B cell (primary cell): ENCODE measurements around the gene SMTNL2. TPM values are rescaled to one million over a fixed set of nuclear protein-coding genes. Genes with fewer than 3 reads are reported as not detected.

ENCODE experiments used
- ATAC-seq: fragments of 200-7000 bp; cut with Tn5 transposase; one replicate; pipeline ENCODE4 v1.10.0; 2021; ENCODE audit warnings: low read depth, mild to moderate bottlenecking, moderate number of reproducible peaks, moderate library complexity
- CTCF ChIA-PET: fragments of 350-600 bp; sonication (Branson Sonifier 250); formaldehyde crosslinking; loops from one replicate; lab custom pipeline; 2021; ENCODE audit warnings: antibody characterized with exemption, inconsistent platforms; lab: Charles Lee
- POLR2A ChIA-PET: fragments of 350-600 bp; sonication (Branson Sonifier 250); formaldehyde crosslinking; loops from one replicate; lab custom pipeline; 2021; ENCODE audit warnings: antibody characterized with exemption; lab: Charles Lee
- DNase-seq: peaks from one replicate; pipeline ENCODE4 v3.0.0; 2013
- H2AFZ ChIP-seq: 2 replicates; pipeline ENCODE4 v1.6.1; 2012; ENCODE audit warnings: mild to moderate bottlenecking, low read depth, low read length; ENCODE audit not compliant: insufficient read depth, poor library complexity, severe bottlenecking
- H3K27ac ChIP-seq, 2 donors: 1 replicate in 1 of 2; 2 replicates in 1 of 2; pipeline ENCODE4 v1.5.1; 2012 to 2013; ENCODE audit warnings: low read length in 2 of 2, mild to moderate bottlenecking in 2 of 2, moderate library complexity in 1 of 2
- H3K27me3 ChIP-seq, 4 experiments: fragments of 200-600 bp in 1 of 4; sonication (generic) in 1 of 4; replicated peaks in 1 of 4; 1 replicate in 2 of 4; 2 replicates in 2 of 4; pipeline versions ENCODE4 v1.6.1 to v1.7.0; 2013 to 2016; ENCODE audit warnings: low read length in 3 of 4, mild to moderate bottlenecking in 2 of 4, mixed read lengths in 1 of 4, moderate library complexity in 1 of 4; ENCODE audit not compliant: insufficient read depth in 4 of 4, control insufficient read depth in 3 of 4; ENCODE audit errors: control extremely low read depth in 1 of 4
- H3K36me3 ChIP-seq, 2 experiments: replicated peaks in 1 of 2; 1 replicate in 1 of 2; 2 replicates in 1 of 2; pipeline versions ENCODE4 v1.6.1 to v1.7.1; 2013; ENCODE audit warnings: low read length in 1 of 2; ENCODE audit not compliant: insufficient read depth in 2 of 2, control insufficient read depth in 1 of 2; ENCODE audit errors: control extremely low read depth in 1 of 2, extremely low read depth in 1 of 2
- H3K4me1 ChIP-seq, 2 donors: fragments of 200-600 bp in 1 of 2; sonication (generic) in 1 of 2; 1 replicate in 1 of 2; 2 replicates in 1 of 2; pipeline versions ENCODE4 v1.5.1 to v1.6.1; 2013 to 2017; ENCODE audit warnings: low read length in 2 of 2; ENCODE audit not compliant: control insufficient read depth in 2 of 2, insufficient read depth in 2 of 2
- H3K4me2 ChIP-seq: replicated peaks from 2 replicates; pipeline ENCODE3; 2012; ENCODE audit warnings: mild to moderate bottlenecking, low read depth, low read length; ENCODE audit not compliant: poor library complexity, severe bottlenecking
- H3K4me3 ChIP-seq, 5 experiments: fragments of 200-600 bp in 1 of 5; sonication (generic) in 1 of 5; 1 replicate in 3 of 5; 2 replicates in 2 of 5; pipeline versions ENCODE4 v1.5.1 to v1.7.0; 2011 to 2016; ENCODE audit warnings: low read length in 4 of 5, mild to moderate bottlenecking in 4 of 5, low read depth in 2 of 5, control low read depth in 1 of 5, moderate library complexity in 1 of 5; ENCODE audit not compliant: insufficient read depth in 1 of 5; ENCODE audit errors: control extremely low read depth in 1 of 5, extremely low read depth in 1 of 5
- H3K79me2 ChIP-seq: fragments of 200-600 bp; sonication (generic); one replicate; pipeline ENCODE4 v1.6.0; 2016; ENCODE audit warnings: low read length; ENCODE audit not compliant: control insufficient read depth, insufficient read depth
- H3K9ac ChIP-seq: fragments of 200-600 bp; sonication (generic); 2 replicates; pipeline ENCODE4 v1.6.1; 2017; ENCODE audit warnings: mild to moderate bottlenecking, low read length, moderate library complexity
- H3K9me3 ChIP-seq, 3 donors: one replicate each; pipeline versions ENCODE4 v1.6.1 to v1.7.1; 2013; ENCODE audit warnings: low read length in 2 of 3; ENCODE audit not compliant: control insufficient read depth in 2 of 3, insufficient read depth in 1 of 3; ENCODE audit errors: control extremely low read depth in 1 of 3
- H4K20me1 ChIP-seq: 2 replicates; pipeline ENCODE4 v1.6.0; 2012; ENCODE audit warnings: mild to moderate bottlenecking, low read length; ENCODE audit not compliant: insufficient read depth, control insufficient read depth, poor library complexity, severe bottlenecking
- H3K27ac Mint-ChIP-seq: one replicate; pipeline ENCODE4 v1.8.0; 2021; ENCODE audit warnings: mixed read lengths
- H3K27me3 Mint-ChIP-seq: one replicate; pipeline ENCODE4 v1.8.0; 2021; ENCODE audit warnings: mixed read lengths
- H3K4me1 Mint-ChIP-seq: one replicate; pipeline ENCODE4 v1.8.0; 2021; ENCODE audit warnings: mixed read lengths
- H3K4me3 Mint-ChIP-seq: one replicate; pipeline ENCODE4 v1.8.0; 2021; ENCODE audit warnings: mixed read lengths
- H3K9me3 Mint-ChIP-seq: one replicate; pipeline ENCODE4 v1.8.0; 2022; ENCODE audit warnings: mixed read lengths; ENCODE audit not compliant: insufficient read depth
- EZH2 ChIP-seq: IDR thresholded peaks from 2 replicates; pipeline ENCODE4 v1.6.1; 2012; ENCODE audit warnings: borderline replicate concordance, low read depth, mild to moderate bottlenecking, moderate library complexity, low read length; ENCODE audit not compliant: insufficient read depth, poor library complexity, severe bottlenecking
- WGBS: methylation state at CpG from one replicate; pipeline ENCODE4 v1.1.5; 2013; ENCODE audit warnings: missing lambda C conversion rate; ENCODE audit not compliant: insufficient coverage; 5-methylcytosine and 5-hydroxymethylcytosine counted together
- intact Hi-C: fragments of 100-400 bp; cut with micrococcal nuclease; formaldehyde crosslinking; loops from one replicate; pipeline ENCODE4 v1.10.0; 2022
- polyA plus RNA-seq: library from polyadenylated mRNA; depleted of rRNA; stranded (reverse); fragments of >200 nt; gene quantifications from 2 replicates; pipeline ENCODE4 v1.2.3, GENCODE V29; 2012
- total RNA-seq, 2 donors: library from RNA; stranded (reverse); fragments of 120-200 nt in 1 of 2; gene quantifications; 1 replicate in 1 of 2; 2 replicates in 1 of 2; pipeline versions ENCODE4 v1.2.3 to v1.2.4, GENCODE V29; 2013 to 2022
- TF ChIP-seq, protein P1 (sequence below): fragments of 200-600 bp; IDR thresholded peaks from one replicate; pipeline ENCODE4 v1.8.0; 2022; ENCODE audit warnings: antibody characterized with exemption, mild to moderate bottlenecking

SMTNL2 gene
- total and polyA plus RNA-seq, 2 donors (not counting 1 experiment from before 2014, with no cell fraction given) = not detected

- no peak overlapping the region for H3K9ac ChIP-seq
- H3K27ac Mint-ChIP-seq = no peak overlapping the region
- no peak overlapping the region for H3K4me3 ChIP-seq
- H3K27me3 ChIP-seq = no peaks in the 10 kb centered on the region
- CTCF ChIA-PET = interaction anchor here (1.3 kb wide), 1 partner anchor 124 kb away, joined by 3 read pairs; no protein-coding TSS in a partner anchor
- WGBS = 80% methylated on average over 15 of the region's 15 CpGs
- H3K9me3 Mint-ChIP-seq = no peaks in the 10 kb centered on the region
- no peaks in the 10 kb centered on the region for H3K27me3 Mint-ChIP-seq
- H3K4me2 ChIP-seq = no peak overlapping the region
- H4K20me1 ChIP-seq = no peaks in the 10 kb centered on the region
- no peak for ATAC-seq
- intact Hi-C loops = no loop called here
- H3K27ac ChIP-seq = no peak overlapping the region
- H3K4me1 Mint-ChIP-seq = no peaks in the 10 kb centered on the region
- no peaks in the 10 kb centered on the region for H3K9me3 ChIP-seq
- TF ChIP-seq EZH2 = no peak
- TF ChIP-seq, protein P1, sequence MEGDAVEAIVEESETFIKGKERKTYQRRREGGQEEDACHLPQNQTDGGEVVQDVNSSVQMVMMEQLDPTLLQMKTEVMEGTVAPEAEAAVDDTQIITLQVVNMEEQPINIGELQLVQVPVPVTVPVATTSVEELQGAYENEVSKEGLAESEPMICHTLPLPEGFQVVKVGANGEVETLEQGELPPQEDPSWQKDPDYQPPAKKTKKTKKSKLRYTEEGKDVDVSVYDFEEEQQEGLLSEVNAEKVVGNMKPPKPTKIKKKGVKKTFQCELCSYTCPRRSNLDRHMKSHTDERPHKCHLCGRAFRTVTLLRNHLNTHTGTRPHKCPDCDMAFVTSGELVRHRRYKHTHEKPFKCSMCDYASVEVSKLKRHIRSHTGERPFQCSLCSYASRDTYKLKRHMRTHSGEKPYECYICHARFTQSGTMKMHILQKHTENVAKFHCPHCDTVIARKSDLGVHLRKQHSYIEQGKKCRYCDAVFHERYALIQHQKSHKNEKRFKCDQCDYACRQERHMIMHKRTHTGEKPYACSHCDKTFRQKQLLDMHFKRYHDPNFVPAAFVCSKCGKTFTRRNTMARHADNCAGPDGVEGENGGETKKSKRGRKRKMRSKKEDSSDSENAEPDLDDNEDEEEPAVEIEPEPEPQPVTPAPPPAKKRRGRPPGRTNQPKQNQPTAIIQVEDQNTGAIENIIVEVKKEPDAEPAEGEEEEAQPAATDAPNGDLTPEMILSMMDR = no peak
- no peak overlapping the region for H2AFZ ChIP-seq
- H3K36me3 ChIP-seq = peaks cover 0 to 58% of the 10 kb centered on the region in 2 experiments
- POLR2A ChIA-PET = no interaction called here
- H3K4me1 ChIP-seq = peaks cover 0 to 3% of the 10 kb centered on the region in 2 donors
- DNase-seq = no peak
- no peaks in the 10 kb centered on the region for H3K79me2 ChIP-seq
- no peak overlapping the region for H3K4me3 Mint-ChIP-seq
Measured at GRCh38 chr17:4540687-4541327, 43.5 kb upstream of the SMTNL2 start.

DNA sequence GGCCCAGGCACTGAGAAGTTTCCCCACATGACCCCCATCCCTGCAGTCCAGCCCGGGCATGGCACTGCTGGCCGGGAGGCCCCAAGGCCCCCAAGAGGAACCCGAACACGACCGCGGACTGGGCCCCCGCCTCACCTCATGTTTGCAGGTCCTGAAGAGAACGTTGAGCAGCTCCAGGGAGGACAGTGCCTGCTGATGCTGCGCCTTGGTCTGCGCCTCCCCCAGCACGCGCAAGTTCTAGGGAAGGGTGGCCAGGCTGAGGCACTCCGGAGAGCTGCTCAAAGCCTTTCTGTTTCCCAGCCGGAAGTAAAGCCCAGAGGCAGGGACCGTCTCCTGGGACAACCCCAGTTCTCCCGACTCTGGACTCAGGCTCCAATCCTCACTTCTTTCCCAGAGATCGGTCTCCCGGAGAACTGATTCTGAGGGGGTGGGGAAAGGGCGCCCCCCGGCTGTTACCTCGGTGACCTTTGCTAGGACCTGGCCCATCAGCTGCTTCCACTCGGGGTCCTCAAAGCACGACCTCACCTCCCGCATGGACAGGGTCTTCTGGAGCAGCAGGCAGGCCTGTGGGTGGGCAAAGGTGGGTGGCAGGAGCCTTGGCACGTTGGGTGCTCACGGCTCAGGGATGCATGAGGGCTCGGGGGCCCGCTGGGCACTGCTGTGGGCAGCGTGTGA is 42.9 kb upstream of the SMTNL2 start:
- Mint-ChIP-seq H3K27me3 (no peaks in the 10 kb centered on the region), H3K4me1 (no peaks in the 10 kb centered on the region), H3K9me3 (no peaks in the 10 kb centered on the region), H3K27ac (no peak overlapping the region), H3K4me3 (no peak overlapping the region)
- peaks cover 0 to 61% of the 10 kb centered on the region in 2 experiments for H3K36me3 ChIP-seq
- no peaks in the 10 kb centered on the region for H3K9me3 ChIP-seq
- H3K27ac ChIP-seq = no peak overlapping the region
- ATAC-seq = no peak
- H3K27me3 ChIP-seq = no peaks in the 10 kb centered on the region
- intact Hi-C loops = no loop called here
- WGBS = 88% methylated on average over 28 of the region's 29 CpGs
- TF ChIP-seq, protein P1 = no peak
- H3K4me1 ChIP-seq = peaks cover 0 to 2% of the 10 kb centered on the region in 2 donors
- no peak overlapping the region for H3K9ac ChIP-seq
- no peak overlapping the region for H3K4me2 ChIP-seq
- DNase-seq = no peak
- no peak overlapping the region for H2AFZ ChIP-seq
- no peak overlapping the region for H3K4me3 ChIP-seq
- ChIA-PET CTCF (no interaction called here), POLR2A (no interaction called here)
- no peaks in the 10 kb centered on the region for H4K20me1 ChIP-seq
- no peaks in the 10 kb centered on the region for H3K79me2 ChIP-seq
